GM12878 (cell line): ENCODE measurements around the gene ARAP1. TPM values are rescaled to one million over a fixed set of nuclear protein-coding genes. Genes with fewer than 3 reads are reported as not detected.

Experiments used
- ATAC-seq: fragments of 200-7000 bp; cut with Tn5 transposase; 3 replicates; pipeline ENCODE4 v1.9.1; 2020; ENCODE audit warnings: mild to moderate bottlenecking, moderate library complexity
- BruUV-seq: library from RNA; stranded (reverse); fragments of 400-500 nt; replicated peaks from 2 replicates; lab custom pipeline; 2021; lab: Mats Ljungman, UMichigan
- CTCF ChIA-PET: fragments of 300-600 bp; sonication (Branson Sonifier 250); formaldehyde crosslinking; extraction: SDS; loops from one replicate; lab custom pipeline; 2021; ENCODE audit warnings: inconsistent platforms; lab: Yijun Ruan, JAX
- POLR2A ChIA-PET: fragments of 350-600 bp; formaldehyde crosslinking; extraction: SDS; loops from one replicate; lab custom pipeline; 2021; ENCODE audit warnings: inconsistent platforms; lab: Charles Lee
- RAD21 ChIA-PET: fragments of 300-600 bp; sonication (Branson Sonifier 250); formaldehyde crosslinking; loops from one replicate; lab custom pipeline; 2023; ENCODE audit warnings: antibody characterized with exemption; ENCODE audit not compliant: unreplicated experiment; lab: Charles Lee
- SMC1A ChIA-PET: fragments of 300-600 bp; sonication (Branson Sonifier 250); formaldehyde crosslinking; loops from one replicate; lab custom pipeline; 2023; ENCODE audit not compliant: unreplicated experiment, uncharacterized antibody; lab: Charles Lee
- DNase-seq: peaks from one replicate; pipeline ENCODE4 v3.0.0-alpha.2; 2011; ENCODE audit warnings: low read depth, low spot score
- FAIRE-seq: peaks from 3 replicates; lab custom pipeline; 2011; peaks lifted over from hg19 to GRCh38; lab: Jason Lieb, UNC
- H2AFZ ChIP-seq: 2 replicates; pipeline ENCODE4 v1.6.0; 2011; ENCODE audit warnings: low read depth, low read length, control low read depth; ENCODE audit not compliant: control insufficient read depth
- H3K27ac ChIP-seq: 2 replicates; pipeline ENCODE4 v1.5.1; 2011; ENCODE audit warnings: control low read depth; ENCODE audit not compliant: control insufficient read depth, insufficient read depth
- H3K27me3 ChIP-seq, 2 experiments: replicated peaks in 1 of 2; 2 replicates each; pipeline versions ENCODE4 v1.6.0 to v1.6.1; 2011; ENCODE audit warnings: low read length in 1 of 2; ENCODE audit not compliant: control insufficient read depth in 2 of 2, insufficient read depth in 2 of 2
- H3K36me3 ChIP-seq, 2 experiments: 2 replicates each; pipeline ENCODE4 v1.5.1; 2011; ENCODE audit warnings: low read length in 1 of 2; ENCODE audit not compliant: control insufficient read depth in 2 of 2, insufficient read depth in 2 of 2
- H3K4me1 ChIP-seq: 2 replicates; pipeline ENCODE4 v1.6.1; 2011; ENCODE audit warnings: mild to moderate bottlenecking, low read length, moderate library complexity, mixed read lengths; ENCODE audit not compliant: control insufficient read depth, insufficient read depth
- H3K4me2 ChIP-seq: 2 replicates; pipeline ENCODE4 v1.6.0; 2011; ENCODE audit warnings: control low read depth; ENCODE audit not compliant: control insufficient read depth, insufficient read depth
- H3K4me3 ChIP-seq: fragments of 200-600 bp; sonication (generic); 2 replicates; pipeline ENCODE4 v1.5.1; 2016
- H3K79me2 ChIP-seq: 2 replicates; pipeline ENCODE4 v1.6.0; 2011; ENCODE audit warnings: low read length; ENCODE audit not compliant: control insufficient read depth, insufficient read depth
- H3K9ac ChIP-seq: 2 replicates; pipeline ENCODE4 v1.8.0; 2011; ENCODE audit warnings: low read length, control low read depth, mixed read lengths; ENCODE audit not compliant: control insufficient read depth, insufficient read depth
- H3K9me3 ChIP-seq: replicated peaks from 3 replicates; pipeline ENCODE4 v1.5.1; 2011; ENCODE audit warnings: mild to moderate bottlenecking, low read length; ENCODE audit not compliant: control insufficient read depth, insufficient read depth
- H4K20me1 ChIP-seq: 2 replicates; pipeline ENCODE4 v1.6.0; 2011; ENCODE audit not compliant: control insufficient read depth, insufficient read depth
- CEBPB ChIP-seq, 2 experiments: fragments of 150-350 bp in 1 of 2; IDR thresholded peaks; 2 replicates each; pipeline ENCODE4 v1.6.1; 2012 to 2014; ENCODE audit warnings: low read depth in 2 of 2, low read length in 2 of 2, borderline replicate concordance in 1 of 2, inconsistent platforms in 1 of 2
- MTA3 ChIP-seq: IDR thresholded peaks from 2 replicates; pipeline ENCODE4 v1.6.1; 2012; ENCODE audit warnings: low read length, inconsistent platforms, borderline replicate concordance
- MXI1 ChIP-seq: fragments of 150-350 bp; IDR thresholded peaks from 2 replicates; pipeline ENCODE4 v1.6.1; 2011; ENCODE audit warnings: low read depth, mild to moderate bottlenecking, inconsistent platforms, low read length, improper control_type of control experiment
- NFYB ChIP-seq: IDR thresholded peaks from 2 replicates; pipeline ENCODE4 v1.6.1; 2011; ENCODE audit warnings: low read depth, mild to moderate bottlenecking, low read length, improper control_type of control experiment, moderate library complexity; ENCODE audit not compliant: insufficient read depth
- NR2C2 ChIP-seq: IDR thresholded peaks from 2 replicates; pipeline ENCODE4 v1.6.1; 2011; ENCODE audit warnings: borderline replicate concordance, low read depth; ENCODE audit not compliant: control insufficient read depth, insufficient read length
- PML ChIP-seq: IDR thresholded peaks from 2 replicates; pipeline ENCODE4 v1.6.1; 2012; ENCODE audit warnings: low read length, inconsistent platforms
- POU2F2 ChIP-seq: IDR thresholded peaks from 3 replicates; pipeline ENCODE4 v1.6.1; 2011; ENCODE audit warnings: low read depth, mild to moderate bottlenecking, low read length, borderline replicate concordance
- RELA ChIP-seq: fragments of 450-650 bp; IDR thresholded peaks from 2 replicates; pipeline ENCODE4 v1.8.0; 2014; ENCODE audit warnings: borderline replicate concordance; ENCODE audit not compliant: partially characterized antibody
- WGBS: methylation state at CpG from one replicate; pipeline ENCODE4 v1.1.6; 2016; ENCODE audit warnings: low lambda C conversion rate; ENCODE audit not compliant: insufficient replicate concordance, insufficient coverage; ENCODE audit errors: missing lambda C conversion rate; 5-methylcytosine and 5-hydroxymethylcytosine counted together
- in situ Hi-C: fragments of 300-500 bp; cut with MboI; formaldehyde crosslinking; loops from 9 replicates; pipeline ENCODE4 v1.14.3; 2018; ENCODE audit warnings: mixed read lengths
- intact Hi-C: fragments of 100-400 bp; cut with micrococcal nuclease; formaldehyde crosslinking; loops from one replicate; pipeline ENCODE4 v1.14.2; 2022; ENCODE audit not compliant: unreplicated experiment
- polyA plus RNA-seq, 11 experiments: library from polyadenylated mRNA; depleted of rRNA in 4 of 11; unstranded in 6 of 11; stranded (reverse) in 5 of 11; fragments of >200 nt; fragmentation: Nextera tagmentation in 4 of 11; fragmentation: Illumina TruSeq in 1 of 11; extraction: Ambion mirVana in 4 of 11; extraction: Trizol in 1 of 11; gene quantifications; 1 replicate in 1 of 11; 2 replicates in 10 of 11; pipeline versions ENCODE4 v1.2.1 to v1.2.3, GENCODE V29; 2011 to 2016; ENCODE audit warnings: inconsistent platforms in 2 of 11, missing spikeins in 2 of 11, low read depth in 1 of 11
- total RNA-seq, 4 experiments: library from RNA; depleted of rRNA in 3 of 4; stranded (reverse); fragments of >200 nt in 3 of 4; fragmentation: Illumina TruSeq in 1 of 4; extraction: Trizol in 1 of 4; gene quantifications; 2 replicates each; pipeline versions ENCODE4 v1.2.1 to v1.2.3, GENCODE V29; 2013 to 2021
- TF ChIP-seq, protein P1 (sequence below), 3 experiments: IDR thresholded peaks in 2 of 3; conservative IDR thresholded peaks in 1 of 3; 2 replicates each; pipeline ENCODE4 v1.5.1; 2011; ENCODE audit warnings: low read depth in 3 of 3, low read length in 3 of 3, mild to moderate bottlenecking in 3 of 3, control low read depth in 2 of 3, moderate library complexity in 2 of 3, inconsistent platforms in 1 of 3, mixed read lengths in 1 of 3; ENCODE audit not compliant: control insufficient read depth in 2 of 3, insufficient read depth in 1 of 3; ENCODE audit errors: extremely low read depth in 1 of 3
- TF ChIP-seq, protein P2 (sequence below): fragments of 450-650 bp; IDR thresholded peaks from 2 replicates; pipeline ENCODE4 v1.6.1; 2018; ENCODE audit warnings: mild to moderate bottlenecking, low read depth, moderate library complexity; ENCODE audit not compliant: partially characterized antibody
- TF ChIP-seq, protein P3 (sequence below): fragments of 450-650 bp; IDR thresholded peaks from 2 replicates; pipeline ENCODE4 v1.6.1; 2016; ENCODE audit warnings: mild to moderate bottlenecking

ARAP1 gene
- total and polyA plus RNA-seq, 10 of the 15 experiments (the other 5 are each of a cell fraction or from before 2014, with no cell fraction given): 0.55 to 102 (median 51.0) TPM

DNA sequence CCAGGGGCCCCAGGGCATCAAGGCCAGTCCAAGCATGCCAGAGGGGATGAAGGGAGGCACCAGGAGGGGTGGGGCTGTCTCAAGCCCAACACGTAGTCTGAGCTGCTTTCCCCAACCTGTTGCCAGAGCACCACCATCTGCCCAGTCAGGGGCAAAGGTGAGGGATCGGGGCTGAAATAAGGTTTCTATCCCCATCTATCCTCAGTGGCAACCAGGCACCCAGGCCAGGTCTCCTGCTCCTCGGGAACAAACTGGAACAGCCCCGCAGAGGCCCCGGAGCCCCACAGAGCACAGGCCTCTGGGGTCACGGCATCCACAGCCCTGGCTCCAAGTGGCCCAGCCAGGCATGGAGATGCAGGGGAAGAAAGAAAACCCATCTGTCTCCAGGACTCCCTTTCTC lies 22.3 kb upstream of the ARAP1 start:
- ChIA-PET POLR2A (no interaction called here), SMC1A (interaction anchor here (0.8 kb wide), 1 partner anchor 45 kb away, joined by 3 read pairs; no protein-coding TSS in a partner anchor), CTCF (interaction anchor here (0.8 kb wide), 1 partner anchor 18 kb away, joined by 4 read pairs; no protein-coding TSS in a partner anchor), RAD21 (no interaction called here)
- H3K79me2 ChIP-seq: no peaks in the 10 kb centered on the region
- H3K9ac ChIP-seq: no peak overlapping the region
- FAIRE-seq (no peak), ATAC-seq (no peak), DNase-seq (no peak)
- 72% methylated on average over 6 of the region's 6 CpGs for WGBS
- no peak overlapping the region for H3K27ac ChIP-seq
- no peak overlapping the region for H2AFZ ChIP-seq
- no peak overlapping the region for H3K4me2 ChIP-seq
- H3K4me3 ChIP-seq: no peak overlapping the region
- no peaks in the 10 kb centered on the region for H3K36me3 ChIP-seq
- TF ChIP-seq MTA3 (no peak), CEBPB (IDR thresholded peaks at IDR 0.05; ENCODE audit: borderline replicate concordance in 1 of 2, low read depth in 2 of 2, low read length in 2 of 2) (no peak), NR2C2 (no peak)
- intact Hi-C loops: no loop called here
- no peaks in the 10 kb centered on the region for H3K4me1 ChIP-seq
- BruUV-seq: no TSS peak
- no peaks in the 10 kb centered on the region for H3K9me3 ChIP-seq
- H3K27me3 ChIP-seq: no peaks in the 10 kb centered on the region
- no peaks in the 10 kb centered on the region for H4K20me1 ChIP-seq
- in situ Hi-C loops: no loop called here

DNA sequence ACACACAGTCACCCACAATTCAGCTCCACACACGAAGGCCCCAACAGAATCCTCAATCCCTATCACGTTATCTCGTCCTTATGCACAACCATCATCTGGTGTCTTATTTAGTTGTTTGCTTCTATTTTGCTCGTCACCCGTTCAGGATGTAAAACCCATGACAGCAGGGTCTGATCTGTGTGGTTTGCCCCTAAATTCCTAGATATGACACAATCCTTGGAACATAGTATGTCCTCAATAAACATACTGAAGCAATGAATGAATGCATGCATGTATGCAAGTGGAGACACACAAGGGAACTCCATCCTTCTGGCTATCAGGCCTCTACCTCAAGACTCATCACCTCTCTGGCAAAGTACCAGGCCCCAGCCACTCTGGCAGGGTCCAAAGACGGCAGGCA lies 21.5 kb upstream of the ARAP1 start:
- ATAC-seq: no peak
- DNase-seq: no peak
- no peak overlapping the region for H3K4me2 ChIP-seq
- no peaks in the 10 kb centered on the region for H3K9me3 ChIP-seq
- H3K27me3 ChIP-seq: no peaks in the 10 kb centered on the region
- no peak for FAIRE-seq
- ChIA-PET CTCF (interaction anchor here (0.9 kb wide), 1 partner anchor 48 kb away, joined by 3 read pairs; no protein-coding TSS in a partner anchor), SMC1A (no interaction called here), RAD21 (no interaction called here), POLR2A (interaction anchor here (0.6 kb wide), 1 partner anchor 844 kb away, joined by 3 read pairs; no protein-coding TSS in a partner anchor)
- no peak overlapping the region for H3K4me3 ChIP-seq
- no peak overlapping the region for H2AFZ ChIP-seq
- H3K36me3 ChIP-seq: no peaks in the 10 kb centered on the region
- H3K79me2 ChIP-seq: no peaks in the 10 kb centered on the region
- intact Hi-C loops (no loop called here), in situ Hi-C loops (no loop called here)
- H4K20me1 ChIP-seq: no peaks in the 10 kb centered on the region
- H3K4me1 ChIP-seq: no peaks in the 10 kb centered on the region
- no TSS peak for BruUV-seq
- no peak overlapping the region for H3K27ac ChIP-seq
- no peak overlapping the region for H3K9ac ChIP-seq
- 69% methylated on average over 6 of the region's 6 CpGs for WGBS
- TF ChIP-seq RELA (no peak), MXI1 (no peak), NFYB (no peak), PML (no peak), POU2F2 (no peak)
- TF ChIP-seq, protein P1, sequence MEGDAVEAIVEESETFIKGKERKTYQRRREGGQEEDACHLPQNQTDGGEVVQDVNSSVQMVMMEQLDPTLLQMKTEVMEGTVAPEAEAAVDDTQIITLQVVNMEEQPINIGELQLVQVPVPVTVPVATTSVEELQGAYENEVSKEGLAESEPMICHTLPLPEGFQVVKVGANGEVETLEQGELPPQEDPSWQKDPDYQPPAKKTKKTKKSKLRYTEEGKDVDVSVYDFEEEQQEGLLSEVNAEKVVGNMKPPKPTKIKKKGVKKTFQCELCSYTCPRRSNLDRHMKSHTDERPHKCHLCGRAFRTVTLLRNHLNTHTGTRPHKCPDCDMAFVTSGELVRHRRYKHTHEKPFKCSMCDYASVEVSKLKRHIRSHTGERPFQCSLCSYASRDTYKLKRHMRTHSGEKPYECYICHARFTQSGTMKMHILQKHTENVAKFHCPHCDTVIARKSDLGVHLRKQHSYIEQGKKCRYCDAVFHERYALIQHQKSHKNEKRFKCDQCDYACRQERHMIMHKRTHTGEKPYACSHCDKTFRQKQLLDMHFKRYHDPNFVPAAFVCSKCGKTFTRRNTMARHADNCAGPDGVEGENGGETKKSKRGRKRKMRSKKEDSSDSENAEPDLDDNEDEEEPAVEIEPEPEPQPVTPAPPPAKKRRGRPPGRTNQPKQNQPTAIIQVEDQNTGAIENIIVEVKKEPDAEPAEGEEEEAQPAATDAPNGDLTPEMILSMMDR (IDR thresholded peaks at IDR 0.05 in 2 of 3, conservative IDR thresholded peaks at IDR 0.05 in 1 of 3; ENCODE audit: control insufficient read depth in 2 of 3, extremely low read depth in 1 of 3, insufficient read depth in 1 of 3, low read depth in 3 of 3, low read length in 3 of 3): no peak
- TF ChIP-seq, protein P2, sequence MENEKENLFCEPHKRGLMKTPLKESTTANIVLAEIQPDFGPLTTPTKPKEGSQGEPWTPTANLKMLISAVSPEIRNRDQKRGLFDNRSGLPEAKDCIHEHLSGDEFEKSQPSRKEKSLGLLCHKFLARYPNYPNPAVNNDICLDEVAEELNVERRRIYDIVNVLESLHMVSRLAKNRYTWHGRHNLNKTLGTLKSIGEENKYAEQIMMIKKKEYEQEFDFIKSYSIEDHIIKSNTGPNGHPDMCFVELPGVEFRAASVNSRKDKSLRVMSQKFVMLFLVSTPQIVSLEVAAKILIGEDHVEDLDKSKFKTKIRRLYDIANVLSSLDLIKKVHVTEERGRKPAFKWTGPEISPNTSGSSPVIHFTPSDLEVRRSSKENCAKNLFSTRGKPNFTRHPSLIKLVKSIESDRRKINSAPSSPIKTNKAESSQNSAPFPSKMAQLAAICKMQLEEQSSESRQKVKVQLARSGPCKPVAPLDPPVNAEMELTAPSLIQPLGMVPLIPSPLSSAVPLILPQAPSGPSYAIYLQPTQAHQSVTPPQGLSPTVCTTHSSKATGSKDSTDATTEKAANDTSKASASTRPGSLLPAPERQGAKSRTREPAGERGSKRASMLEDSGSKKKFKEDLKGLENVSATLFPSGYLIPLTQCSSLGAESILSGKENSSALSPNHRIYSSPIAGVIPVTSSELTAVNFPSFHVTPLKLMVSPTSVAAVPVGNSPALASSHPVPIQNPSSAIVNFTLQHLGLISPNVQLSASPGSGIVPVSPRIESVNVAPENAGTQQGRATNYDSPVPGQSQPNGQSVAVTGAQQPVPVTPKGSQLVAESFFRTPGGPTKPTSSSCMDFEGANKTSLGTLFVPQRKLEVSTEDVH: no peak
- TF ChIP-seq, protein P3, sequence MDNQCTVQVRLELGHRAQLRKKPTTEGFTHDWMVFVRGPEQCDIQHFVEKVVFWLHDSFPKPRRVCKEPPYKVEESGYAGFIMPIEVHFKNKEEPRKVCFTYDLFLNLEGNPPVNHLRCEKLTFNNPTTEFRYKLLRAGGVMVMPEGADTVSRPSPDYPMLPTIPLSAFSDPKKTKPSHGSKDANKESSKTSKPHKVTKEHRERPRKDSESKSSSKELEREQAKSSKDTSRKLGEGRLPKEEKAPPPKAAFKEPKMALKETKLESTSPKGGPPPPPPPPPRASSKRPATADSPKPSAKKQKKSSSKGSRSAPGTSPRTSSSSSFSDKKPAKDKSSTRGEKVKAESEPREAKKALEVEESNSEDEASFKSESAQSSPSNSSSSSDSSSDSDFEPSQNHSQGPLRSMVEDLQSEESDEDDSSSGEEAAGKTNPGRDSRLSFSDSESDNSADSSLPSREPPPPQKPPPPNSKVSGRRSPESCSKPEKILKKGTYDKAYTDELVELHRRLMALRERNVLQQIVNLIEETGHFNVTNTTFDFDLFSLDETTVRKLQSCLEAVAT: no peak
